Osteoblast (primary cell): ENCODE results near the gene CUL5. TPM values are rescaled to one million over a fixed set of nuclear protein-coding genes. Genes with fewer than 3 reads are reported as not detected.

Source experiments
- DNase-seq: peaks from one replicate; pipeline ENCODE4 v3.0.0; 2011; ENCODE audit warnings: low spot score, mixed read lengths; ENCODE audit not compliant: insufficient read length; ENCODE audit errors: missing footprints
- H2AFZ ChIP-seq: 2 replicates; pipeline ENCODE4 v1.6.0; 2011; ENCODE audit warnings: mild to moderate bottlenecking, low read length
- H3K27ac ChIP-seq: 2 replicates; pipeline ENCODE4 v1.5.1; 2011; ENCODE audit warnings: mild to moderate bottlenecking, low read depth, low read length, moderate library complexity
- H3K27me3 ChIP-seq: 2 replicates; pipeline ENCODE4 v1.6.0; 2012; ENCODE audit warnings: mild to moderate bottlenecking, control low read depth, inconsistent platforms, low read length, moderate library complexity; ENCODE audit not compliant: insufficient read depth
- H3K36me3 ChIP-seq: 2 replicates; pipeline ENCODE4 v1.5.1; 2011; ENCODE audit warnings: mild to moderate bottlenecking, low read length, control low read depth, moderate library complexity; ENCODE audit not compliant: insufficient read depth
- H3K4me1 ChIP-seq: 2 replicates; pipeline ENCODE4 v1.5.1; 2011; ENCODE audit warnings: mild to moderate bottlenecking, low read length, control low read depth, moderate library complexity; ENCODE audit not compliant: insufficient read depth
- H3K4me2 ChIP-seq: 2 replicates; pipeline ENCODE4 v1.6.0; 2011; ENCODE audit warnings: mild to moderate bottlenecking, low read length; ENCODE audit not compliant: insufficient read depth
- H3K4me3 ChIP-seq: fragments of 200-600 bp; sonication (generic); 3 replicates; pipeline ENCODE4 v1.5.1; 2012; ENCODE audit warnings: mild to moderate bottlenecking, low read length, inconsistent platforms; ENCODE audit not compliant: insufficient read depth
- H3K79me2 ChIP-seq: 2 replicates; pipeline ENCODE4 v1.6.0; 2012; ENCODE audit warnings: mild to moderate bottlenecking, low read length, control low read depth, inconsistent platforms; ENCODE audit not compliant: insufficient read depth
- H3K9me3 ChIP-seq: 2 replicates; pipeline ENCODE4 v1.5.1; 2011; ENCODE audit warnings: low read depth, low read length, control low read depth
- H4K20me1 ChIP-seq: 2 replicates; pipeline ENCODE4 v1.6.0; 2012; ENCODE audit warnings: mild to moderate bottlenecking, low read length, control low read depth; ENCODE audit not compliant: insufficient read depth
- total RNA-seq: library from RNA; depleted of rRNA; stranded (reverse); fragments of >200 nt; gene quantifications from 2 replicates; pipeline ENCODE4 v1.2.3, GENCODE V29; 2012
- TF ChIP-seq, protein P1 (sequence below): IDR thresholded peaks from 2 replicates; pipeline ENCODE4 v1.5.1; 2011; ENCODE audit warnings: mild to moderate bottlenecking, low read depth, low read length, moderate library complexity; ENCODE audit errors: extremely low read depth

Gene CUL5
- total RNA-seq, 1 donor: 45.2 TPM

DNA sequence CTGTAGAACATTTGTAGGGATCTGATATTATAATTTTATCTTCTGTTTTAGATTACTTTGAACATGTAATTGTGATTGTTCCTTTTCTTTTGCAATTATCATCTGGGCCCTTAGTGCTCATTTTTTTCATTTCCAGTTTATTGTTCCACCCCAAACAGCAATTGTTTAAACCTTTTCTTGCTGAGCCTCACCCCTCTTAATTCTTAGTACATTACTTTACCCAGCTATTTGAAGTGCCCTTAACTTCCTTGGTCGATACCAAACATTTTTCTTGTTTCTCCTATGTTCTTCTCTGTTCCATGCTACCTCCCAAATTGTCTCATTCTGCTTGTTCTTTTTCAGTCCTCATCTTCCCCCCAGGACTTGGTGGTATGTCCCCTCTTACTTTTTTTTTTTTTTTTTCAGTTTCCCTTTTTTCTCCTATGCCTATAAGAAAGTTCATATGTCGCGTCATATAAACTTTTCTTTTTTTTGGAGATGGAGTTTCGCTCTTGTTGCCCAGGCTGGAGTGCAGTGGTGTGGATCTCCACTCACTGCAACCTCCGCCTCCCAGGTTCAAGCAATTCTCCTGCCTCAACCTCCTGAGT, 3.5 kb downstream of the CUL5 start:
- peaks cover 60% of the 10 kb centered on the region for H4K20me1 ChIP-seq
- TF ChIP-seq, protein P1, sequence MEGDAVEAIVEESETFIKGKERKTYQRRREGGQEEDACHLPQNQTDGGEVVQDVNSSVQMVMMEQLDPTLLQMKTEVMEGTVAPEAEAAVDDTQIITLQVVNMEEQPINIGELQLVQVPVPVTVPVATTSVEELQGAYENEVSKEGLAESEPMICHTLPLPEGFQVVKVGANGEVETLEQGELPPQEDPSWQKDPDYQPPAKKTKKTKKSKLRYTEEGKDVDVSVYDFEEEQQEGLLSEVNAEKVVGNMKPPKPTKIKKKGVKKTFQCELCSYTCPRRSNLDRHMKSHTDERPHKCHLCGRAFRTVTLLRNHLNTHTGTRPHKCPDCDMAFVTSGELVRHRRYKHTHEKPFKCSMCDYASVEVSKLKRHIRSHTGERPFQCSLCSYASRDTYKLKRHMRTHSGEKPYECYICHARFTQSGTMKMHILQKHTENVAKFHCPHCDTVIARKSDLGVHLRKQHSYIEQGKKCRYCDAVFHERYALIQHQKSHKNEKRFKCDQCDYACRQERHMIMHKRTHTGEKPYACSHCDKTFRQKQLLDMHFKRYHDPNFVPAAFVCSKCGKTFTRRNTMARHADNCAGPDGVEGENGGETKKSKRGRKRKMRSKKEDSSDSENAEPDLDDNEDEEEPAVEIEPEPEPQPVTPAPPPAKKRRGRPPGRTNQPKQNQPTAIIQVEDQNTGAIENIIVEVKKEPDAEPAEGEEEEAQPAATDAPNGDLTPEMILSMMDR: no peak

DNA sequence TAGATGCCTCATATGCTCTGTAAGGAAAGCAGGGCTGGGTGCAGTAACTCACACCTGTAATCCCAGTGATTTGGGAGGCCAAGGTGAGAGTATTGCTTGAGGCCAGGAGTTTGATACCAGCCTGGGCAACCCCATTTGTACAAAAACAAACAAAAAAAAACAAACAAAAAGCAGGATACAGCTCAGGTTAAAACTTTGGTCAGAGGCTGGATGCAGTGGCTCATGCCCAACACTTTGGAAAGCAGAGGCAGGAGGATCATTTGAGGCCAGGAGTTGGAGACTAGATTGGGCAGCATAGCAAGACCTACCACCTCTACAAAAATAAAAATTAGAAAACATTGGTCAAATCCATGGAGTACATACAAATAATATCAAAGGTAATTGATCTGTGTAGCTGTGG, 7.9 kb downstream of the CUL5 start:
- TF ChIP-seq, protein P1: no peak
- H3K4me2 ChIP-seq: no peak overlapping the region
- H3K27ac ChIP-seq: no peak overlapping the region
- H3K4me1 ChIP-seq: peaks cover 26% of the 10 kb centered on the region
- peaks cover 62% of the 10 kb centered on the region for H4K20me1 ChIP-seq
- peaks cover 99% of the 10 kb centered on the region for H3K79me2 ChIP-seq
- no peak overlapping the region for H2AFZ ChIP-seq
- no peaks in the 10 kb centered on the region for H3K36me3 ChIP-seq
- DNase-seq: no peak
- H3K27me3 ChIP-seq: no peaks in the 10 kb centered on the region
- H3K4me3 ChIP-seq: no peak overlapping the region
- H3K9me3 ChIP-seq: no peaks in the 10 kb centered on the region

More for the DNA sequence above, 3.5 kb downstream of the CUL5 start:
- Histone ChIP-seq H3K4me1 (peaks cover 28% of the 10 kb centered on the region), H3K36me3 (no peaks in the 10 kb centered on the region), H3K27ac (no peak overlapping the region), H3K9me3 (no peaks in the 10 kb centered on the region), H3K27me3 (no peaks in the 10 kb centered on the region), H3K4me3 (no peak overlapping the region), H3K4me2 (no peak overlapping the region), H3K79me2 (peaks cover 86% of the 10 kb centered on the region), H2AFZ (no peak overlapping the region)
- no peak for DNase-seq

DNA sequence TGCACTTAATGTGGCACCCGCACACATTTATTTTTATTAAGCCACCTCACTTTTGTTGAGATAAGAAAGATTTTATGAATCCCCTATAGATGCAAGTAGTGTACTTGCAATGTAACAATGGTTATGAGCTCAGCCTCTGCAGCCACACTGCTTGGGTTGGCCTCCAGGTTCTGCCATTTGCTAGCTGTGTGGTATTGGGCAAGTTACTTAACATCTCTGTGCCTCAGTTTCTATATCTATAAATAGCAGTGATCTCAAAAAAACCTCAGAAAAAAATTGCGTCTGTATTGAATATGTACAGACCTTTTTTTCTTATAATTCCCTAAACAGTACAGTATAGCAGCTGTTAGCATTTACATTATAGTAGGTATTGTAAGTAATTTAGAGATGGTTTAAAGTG, 10.0 kb downstream of the CUL5 start:
- Histone ChIP-seq H4K20me1 (peaks cover 67% of the 10 kb centered on the region), H3K79me2 (peaks cover 99% of the 10 kb centered on the region), H3K27ac (no peak overlapping the region), H3K36me3 (no peaks in the 10 kb centered on the region), H3K9me3 (no peaks in the 10 kb centered on the region), H2AFZ (no peak overlapping the region), H3K4me3 (no peak overlapping the region), H3K27me3 (no peaks in the 10 kb centered on the region), H3K4me2 (no peak overlapping the region), H3K4me1 (peaks cover 15% of the 10 kb centered on the region)
- TF ChIP-seq, protein P1: no peak
- DNase-seq: no peak

DNA sequence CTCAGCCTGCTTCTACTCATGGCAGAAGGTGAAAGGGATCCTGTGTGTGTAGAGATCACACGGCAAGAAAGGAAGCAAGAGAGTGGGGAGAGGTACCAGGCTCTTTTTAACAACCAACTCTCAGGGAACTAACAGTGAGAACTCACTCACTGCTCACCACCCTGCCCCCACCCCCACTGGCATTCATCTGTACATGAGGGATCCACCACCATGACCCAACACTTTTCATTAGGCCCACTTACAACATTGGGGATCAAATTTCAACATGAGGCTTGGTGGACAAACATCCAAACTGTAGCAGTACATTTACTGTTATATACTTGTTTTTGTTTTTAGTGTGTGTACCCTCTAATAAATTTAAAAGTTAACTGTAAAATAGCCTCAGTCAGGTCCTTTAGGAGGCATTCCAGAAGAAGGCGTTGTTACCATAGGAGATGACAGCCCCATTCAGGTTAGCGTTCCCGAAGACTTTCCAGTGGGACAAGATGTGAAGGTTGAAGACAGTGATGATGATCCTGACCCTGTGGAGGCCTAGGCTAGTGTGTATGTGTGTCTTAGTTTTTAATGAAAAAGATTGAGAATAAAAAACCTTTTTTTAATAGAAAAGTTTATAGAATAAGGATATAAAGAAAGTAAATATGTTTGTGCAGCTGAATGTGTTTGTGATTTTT, 11.3 kb downstream of the CUL5 start:
- Histone ChIP-seq H3K36me3 (no peaks in the 10 kb centered on the region), H3K27ac (peak overlapping the region; percentile 10), H3K79me2 (peaks cover 99% of the 10 kb centered on the region), H4K20me1 (peaks cover 56% of the 10 kb centered on the region), H3K9me3 (no peaks in the 10 kb centered on the region), H3K4me1 (peaks cover 10% of the 10 kb centered on the region), H3K4me3 (no peak overlapping the region), H3K27me3 (no peaks in the 10 kb centered on the region), H2AFZ (no peak overlapping the region), H3K4me2 (no peak overlapping the region)
- TF ChIP-seq, protein P1: no peak
- no peak for DNase-seq
